Peyer's patch (tissue), 4 donors: ENCODE results near the gene KCNJ9. TPM values are rescaled to one million over a fixed set of nuclear protein-coding genes. Genes with fewer than 3 reads are reported as not detected.
A peak's percentile ranks its signal among the peaks of the same experiment; 100 is the strongest.

ENCODE experiments used
- DNase-seq, 3 donors: peaks; one replicate each; pipeline ENCODE4 v3.0.0-alpha.2; 2017 to 2019
- H3K27ac ChIP-seq, 4 donors: fragments of 200-600 bp; sonication (generic); one replicate each; pipeline ENCODE4 v1.5.1; 2016 to 2019
- H3K27me3 ChIP-seq, 2 donors: fragments of 200-600 bp; sonication (generic); one replicate each; pipeline ENCODE4 v1.5.1; 2019
- H3K36me3 ChIP-seq, 3 donors: fragments of 200-600 bp; sonication (generic); one replicate each; pipeline ENCODE4 v1.5.1; 2016 to 2019
- H3K4me1 ChIP-seq, 4 donors: fragments of 200-600 bp; sonication (generic); one replicate each; pipeline ENCODE4 v1.5.1; 2016 to 2019
- H3K4me3 ChIP-seq, 4 donors: fragments of 200-600 bp; sonication (generic); 1 replicate in 3 of 4; 2 replicates in 1 of 4; pipeline ENCODE4 v1.5.1; 2016 to 2019; ENCODE audit warnings: mild to moderate bottlenecking in 1 of 4
- H3K9me3 ChIP-seq, 4 donors: fragments of 200-600 bp; sonication (generic); one replicate each; pipeline ENCODE4 v1.5.1; 2016 to 2019; ENCODE audit warnings: mild to moderate bottlenecking in 1 of 4
- POLR2A ChIP-seq, 2 donors: fragments of 450-650 bp; IDR thresholded peaks; one replicate each; pipeline ENCODE4 v1.5.1; 2017; ENCODE audit warnings: antibody characterized with exemption in 2 of 2, mild to moderate bottlenecking in 2 of 2, moderate library complexity in 2 of 2
- total RNA-seq, 4 donors: library from RNA; depleted of rRNA; stranded (reverse); fragments of >200 nt; gene quantifications; one replicate each; pipeline ENCODE4 v1.1.0, GENCODE V29; 2016
- TF ChIP-seq, protein P1 (sequence below), 6 experiments: fragments of 450-650 bp in 4 of 6; fragments of 200-600 bp in 2 of 6; sonication (generic) in 1 of 6; IDR thresholded peaks; one replicate each; pipeline ENCODE4 v1.5.1; 2017 to 2019; ENCODE audit warnings: antibody characterized with exemption in 6 of 6, mild to moderate bottlenecking in 3 of 6, moderate library complexity in 1 of 6

Gene KCNJ9
- total RNA-seq, 4 donors from 2014 or later, result not detected

DNA sequence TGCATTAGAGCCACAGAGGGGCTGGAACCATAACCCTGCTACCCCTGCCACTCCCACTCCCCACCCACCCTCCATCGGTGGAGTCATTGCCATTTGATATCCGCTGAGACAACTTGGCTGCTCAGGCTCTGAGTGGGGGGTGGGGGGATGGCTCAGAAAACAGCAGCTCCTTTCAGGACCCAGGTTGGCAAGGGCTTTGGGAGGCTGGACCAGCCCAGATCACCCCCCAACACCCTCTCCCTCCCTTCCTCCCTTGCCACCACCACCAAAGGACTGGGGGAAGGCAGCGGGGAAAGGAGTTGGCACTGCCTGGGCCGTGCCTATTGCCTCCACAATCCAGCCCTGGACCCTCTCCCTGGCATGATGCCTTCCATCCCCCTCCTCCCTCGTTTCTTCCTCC lies 13.1 kb upstream of the KCNJ9 start:
- TF ChIP-seq POLR2A (IDR thresholded peaks at IDR 0.05), result no peak
- TF ChIP-seq, protein P1, sequence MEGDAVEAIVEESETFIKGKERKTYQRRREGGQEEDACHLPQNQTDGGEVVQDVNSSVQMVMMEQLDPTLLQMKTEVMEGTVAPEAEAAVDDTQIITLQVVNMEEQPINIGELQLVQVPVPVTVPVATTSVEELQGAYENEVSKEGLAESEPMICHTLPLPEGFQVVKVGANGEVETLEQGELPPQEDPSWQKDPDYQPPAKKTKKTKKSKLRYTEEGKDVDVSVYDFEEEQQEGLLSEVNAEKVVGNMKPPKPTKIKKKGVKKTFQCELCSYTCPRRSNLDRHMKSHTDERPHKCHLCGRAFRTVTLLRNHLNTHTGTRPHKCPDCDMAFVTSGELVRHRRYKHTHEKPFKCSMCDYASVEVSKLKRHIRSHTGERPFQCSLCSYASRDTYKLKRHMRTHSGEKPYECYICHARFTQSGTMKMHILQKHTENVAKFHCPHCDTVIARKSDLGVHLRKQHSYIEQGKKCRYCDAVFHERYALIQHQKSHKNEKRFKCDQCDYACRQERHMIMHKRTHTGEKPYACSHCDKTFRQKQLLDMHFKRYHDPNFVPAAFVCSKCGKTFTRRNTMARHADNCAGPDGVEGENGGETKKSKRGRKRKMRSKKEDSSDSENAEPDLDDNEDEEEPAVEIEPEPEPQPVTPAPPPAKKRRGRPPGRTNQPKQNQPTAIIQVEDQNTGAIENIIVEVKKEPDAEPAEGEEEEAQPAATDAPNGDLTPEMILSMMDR (IDR thresholded peaks at IDR 0.05), result no peak

GRCh38 chr1:160069460-160070231 lies 11.7 kb upstream of the KCNJ9 start, which contains the start of gene KCNJ10:
Gene KCNJ10 (minus strand): TSS chr1:160070160. CDS start chr1:160042532, 27,628 bp downstream.
- Histone ChIP-seq H3K9me3 (no peaks in the 10 kb centered on the region), H3K4me1 (peaks cover 0 to 8% (median 4%) of the 10 kb centered on the region in 4 donors), H3K27me3 (no peaks in the 10 kb centered on the region), H3K36me3 (no peaks in the 10 kb centered on the region), H3K4me3 (peak within 1 kb of the TSS; percentile 42 to 55 (median 53)), H3K27ac (no peak within 1 kb of the TSS)
- TF ChIP-seq, protein P1 (IDR thresholded peaks at IDR 0.05), result no peak
- TF ChIP-seq POLR2A (IDR thresholded peaks at IDR 0.05), result no peak
- no peak for DNase-seq

More for the DNA sequence above, 13.1 kb upstream of the KCNJ9 start:
- Histone ChIP-seq H3K4me3 (no peak overlapping the region), H3K27me3 (no peaks in the 10 kb centered on the region), H3K4me1 (peaks cover 0 to 8% (median 4%) of the 10 kb centered on the region in 4 donors), H3K9me3 (no peaks in the 10 kb centered on the region), H3K27ac (no peak overlapping the region), H3K36me3 (no peaks in the 10 kb centered on the region)
- no peak for DNase-seq

DNA sequence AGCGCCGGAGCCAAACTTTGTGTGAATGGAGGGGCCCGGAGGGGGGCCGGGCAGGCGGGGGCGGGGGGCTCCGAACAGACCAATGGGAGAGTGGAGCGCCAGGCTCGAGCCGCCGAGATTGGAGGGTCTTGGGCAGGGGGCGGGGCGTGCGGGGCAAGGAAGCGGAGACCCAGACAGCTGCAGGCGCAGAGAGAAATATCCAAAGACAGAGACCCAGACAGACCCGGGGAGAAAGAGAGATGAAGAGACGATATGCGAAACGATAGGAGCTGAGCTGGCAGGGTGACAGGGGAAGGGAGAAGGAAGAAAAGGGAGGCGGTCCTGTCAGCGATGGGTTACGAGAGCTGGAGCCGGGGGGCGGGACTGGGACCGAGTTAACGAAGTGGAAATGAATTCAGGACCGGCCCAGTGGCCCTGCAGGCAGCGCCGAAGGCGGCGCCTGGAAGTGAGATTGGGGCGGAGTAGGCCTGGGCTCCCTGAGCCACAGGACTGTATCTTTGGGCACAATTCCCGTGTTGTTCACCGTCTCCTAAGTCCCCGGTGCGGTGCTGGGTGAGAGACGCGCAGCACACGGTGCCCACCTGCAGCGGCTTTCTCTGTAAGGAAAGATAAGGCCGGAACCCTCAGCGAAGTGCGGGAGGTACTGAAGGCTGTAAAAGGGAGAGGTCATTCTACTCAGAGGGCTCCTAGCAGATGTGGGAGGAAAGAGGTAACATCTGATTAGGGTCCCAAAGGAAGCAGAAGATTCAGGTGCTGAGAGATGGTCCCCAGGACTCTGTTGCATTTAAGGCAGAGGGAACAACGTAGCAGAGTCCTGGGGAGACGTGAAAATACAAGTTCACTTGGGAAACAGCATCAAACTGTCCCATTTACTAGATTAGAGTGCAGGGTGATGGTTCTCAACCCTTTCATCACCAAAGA lies 10.8 kb upstream of the KCNJ9 start:
- peaks cover 0 to 8% (median 4%) of the 10 kb centered on the region in 4 donors for H3K4me1 ChIP-seq
- H3K4me3 ChIP-seq, result peak overlapping the region; percentile 42 to 55 (median 53)
- H3K27me3 ChIP-seq, result no peaks in the 10 kb centered on the region
- TF ChIP-seq, protein P1 (IDR thresholded peaks at IDR 0.05), result no peak
- no peak for TF ChIP-seq POLR2A (IDR thresholded peaks at IDR 0.05)
- H3K36me3 ChIP-seq, result no peaks in the 10 kb centered on the region
- H3K27ac ChIP-seq, result no peak overlapping the region
- DNase-seq, result peak; percentile 76 to 87 (median 82)
- no peaks in the 10 kb centered on the region for H3K9me3 ChIP-seq

DNA sequence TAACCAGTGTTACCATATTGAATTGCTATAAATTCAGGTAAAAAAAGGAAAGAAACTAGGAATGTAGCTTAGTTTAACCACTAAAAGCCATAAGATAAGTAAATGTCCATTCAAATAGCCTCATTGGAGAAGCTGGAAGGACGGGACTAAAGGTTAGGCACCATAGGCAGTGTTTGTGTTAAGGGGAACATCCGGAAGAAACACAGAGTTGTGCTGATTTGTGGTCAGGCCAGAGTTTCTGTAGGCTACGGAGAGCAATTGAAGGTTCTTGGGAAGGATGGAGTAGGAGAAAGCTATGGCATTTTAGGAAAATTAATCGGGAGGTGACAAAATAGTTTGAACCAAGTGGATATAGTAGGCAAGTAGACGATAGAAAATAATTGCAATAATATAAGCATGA lies 10.0 kb upstream of the KCNJ9 start:
- Histone ChIP-seq H3K36me3 (no peaks in the 10 kb centered on the region), H3K9me3 (no peaks in the 10 kb centered on the region), H3K4me3 (no peak overlapping the region), H3K27ac (no peak overlapping the region), H3K27me3 (no peaks in the 10 kb centered on the region), H3K4me1 (peaks cover 0 to 8% (median 4%) of the 10 kb centered on the region in 4 donors)
- DNase-seq, result no peak
- TF ChIP-seq, protein P1 (IDR thresholded peaks at IDR 0.05), result no peak
- no peak for TF ChIP-seq POLR2A (IDR thresholded peaks at IDR 0.05)

GRCh38 chr1:160074865-160075264 lies 6.5 kb upstream of the KCNJ9 start:
- no peaks in the 10 kb centered on the region for H3K27me3 ChIP-seq
- H3K36me3 ChIP-seq, result no peaks in the 10 kb centered on the region
- H3K4me3 ChIP-seq, result no peak overlapping the region
- peaks cover 0 to 8% (median 2%) of the 10 kb centered on the region in 4 donors for H3K4me1 ChIP-seq
- no peak overlapping the region for H3K27ac ChIP-seq
- TF ChIP-seq, protein P1 (IDR thresholded peaks at IDR 0.05), result no peak
- no peak for TF ChIP-seq POLR2A (IDR thresholded peaks at IDR 0.05)
- DNase-seq, result no peak
- no peaks in the 10 kb centered on the region for H3K9me3 ChIP-seq
